HepG2 (cell line): Measurements from ENCODE around the gene SYNM. TPM values are rescaled to one million over a fixed set of nuclear protein-coding genes. Genes with fewer than 3 reads are reported as not detected.

Experiments
- ATAC-seq: fragments of 200-7000 bp; cut with Tn5 transposase; 3 replicates; pipeline ENCODE4 v1.9.1; 2020; ENCODE audit warnings: mild to moderate bottlenecking, moderate library complexity
- BruUV-seq: library from RNA; stranded (reverse); fragments of 400-500 nt; replicated peaks from 2 replicates; lab custom pipeline; 2021; lab: Mats Ljungman, UMichigan
- CTCF ChIA-PET: fragments of 300-600 bp; formaldehyde crosslinking; extraction: SDS; loops from one replicate; lab custom pipeline; 2021; ENCODE audit warnings: low total read pairs, inconsistent platforms, low intra/inter-chr PET ratio; lab: Yijun Ruan, JAX
- POLR2A ChIA-PET: fragments of 350-600 bp; sonication (Branson Sonifier 250); formaldehyde crosslinking; loops from one replicate; lab custom pipeline; 2020; ENCODE audit warnings: antibody characterized with exemption, inconsistent platforms; lab: Yijun Ruan, JAX
- DNase-seq: peaks from one replicate; pipeline ENCODE4 v3.0.0-alpha.2; 2015; ENCODE audit warnings: low spot score
- FAIRE-seq: peaks from 3 replicates; lab custom pipeline; 2011; peaks lifted over from hg19 to GRCh38; lab: Jason Lieb, UNC
- H2AFZ ChIP-seq: one replicate; pipeline ENCODE4 v1.6.1; 2011; ENCODE audit warnings: low read length, inconsistent platforms
- H3K27ac ChIP-seq: fragments of 300-600 bp; 3 replicates; pipeline ENCODE4 v1.8.0; 2011; ENCODE audit warnings: mixed run types, mild to moderate bottlenecking, mixed read lengths, low read length, inconsistent platforms; ENCODE audit not compliant: insufficient read depth; ENCODE audit errors: extremely low read length
- H3K27me3 ChIP-seq, 2 experiments: fragments of 200-600 bp in 1 of 2; 2 replicates in 1 of 2; 3 replicates in 1 of 2; pipeline versions ENCODE4 v1.6.0 to v1.8.0; 2011; ENCODE audit warnings: low read length in 2 of 2, mild to moderate bottlenecking in 2 of 2, moderate library complexity in 2 of 2, inconsistent platforms in 1 of 2; ENCODE audit not compliant: insufficient read depth in 2 of 2, control insufficient read depth in 1 of 2
- H3K36me3 ChIP-seq, 2 experiments: fragments of 200-600 bp in 1 of 2; replicated peaks in 1 of 2; 2 replicates in 1 of 2; 3 replicates in 1 of 2; pipeline versions ENCODE4 v1.5.1 to v1.8.0; 2011; ENCODE audit warnings: low read length in 2 of 2, inconsistent platforms in 1 of 2; ENCODE audit not compliant: insufficient read depth in 2 of 2, control insufficient read depth in 1 of 2
- H3K4me1 ChIP-seq: 2 replicates; pipeline ENCODE4 v1.5.1; 2012; ENCODE audit warnings: low read length, inconsistent platforms; ENCODE audit not compliant: insufficient read depth
- H3K4me2 ChIP-seq: 2 replicates; pipeline ENCODE4 v1.6.0; 2011; ENCODE audit warnings: low read depth, low read length, inconsistent platforms
- H3K4me3 ChIP-seq, 3 experiments: fragments of 200-600 bp in 1 of 3; sonication (generic), shearing (Covaris generic) in 1 of 3; replicated peaks in 1 of 3; 2 replicates each; pipeline ENCODE4 v1.5.1; 2011 to 2016; ENCODE audit warnings: low read length in 3 of 3, inconsistent platforms in 2 of 3, low read depth in 2 of 3, mild to moderate bottlenecking in 2 of 3, control low read depth in 1 of 3, mixed read lengths in 1 of 3; ENCODE audit not compliant: insufficient read depth in 1 of 3
- H3K79me2 ChIP-seq: one replicate; pipeline ENCODE4 v1.6.1; 2011; ENCODE audit warnings: low read length, inconsistent platforms; ENCODE audit not compliant: insufficient read depth
- H3K9ac ChIP-seq: 2 replicates; pipeline ENCODE4 v1.6.0; 2011; ENCODE audit warnings: mild to moderate bottlenecking, low read depth, low read length, inconsistent platforms; ENCODE audit not compliant: insufficient read depth
- H3K9me3 ChIP-seq: 2 replicates; pipeline ENCODE4 v1.5.1; 2012; ENCODE audit warnings: mild to moderate bottlenecking, low read length
- H4K20me1 ChIP-seq: 2 replicates; pipeline ENCODE4 v1.6.0; 2011; ENCODE audit warnings: inconsistent platforms, mild to moderate bottlenecking, low read length, moderate library complexity; ENCODE audit not compliant: insufficient read depth
- CREB1 ChIP-seq, 2 experiments: fragments of 450-650 bp in 1 of 2; IDR thresholded peaks; 2 replicates each; pipeline ENCODE4 v1.6.1; 2016 to 2017; ENCODE audit warnings: control low read depth in 1 of 2, mild to moderate bottlenecking in 1 of 2, missing compliant biosample characterization in 1 of 2, missing genetic modification characterization in 1 of 2
- PPARG ChIP-seq: conservative IDR thresholded peaks from 2 replicates; pipeline ENCODE4 v1.6.1; 2016; ENCODE audit warnings: missing biosample characterization, missing genetic modification reagents
- ZNF17 ChIP-seq: sonication (generic); formaldehyde crosslinking; IDR thresholded peaks from 2 replicates; pipeline ENCODE4 v1.5.0; 2020; ENCODE audit warnings: mild to moderate bottlenecking, missing genetic modification reagents
- ZNF562 ChIP-seq: sonication (generic); formaldehyde crosslinking; IDR thresholded peaks from 2 replicates; pipeline ENCODE4 v1.8.0; 2022; ENCODE audit warnings: missing genetic modification reagents, borderline replicate concordance
- WGBS: methylation state at CpG from one replicate; pipeline ENCODE4 v1.1.6; 2017; ENCODE audit warnings: low lambda C conversion rate; 5-methylcytosine and 5-hydroxymethylcytosine counted together
- in situ Hi-C: cut with HindIII; loops from 2 replicates; pipeline ENCODE4 v1.10.0; 2017; ENCODE audit warnings: low pct_unique_long_range_greater_than_20kb; ENCODE audit not compliant: extremely low pct_ligation_motif_present
- intact Hi-C: fragments of 100-400 bp; cut with micrococcal nuclease; formaldehyde crosslinking; loops from one replicate; pipeline ENCODE4 v1.10.0; 2022; ENCODE audit not compliant: unreplicated experiment
- polyA plus RNA-seq, 8 experiments: library from polyadenylated mRNA; depleted of rRNA in 3 of 8; stranded (reverse) in 7 of 8; unstranded in 1 of 8; fragments of >200 nt; fragmentation: Illumina TruSeq in 4 of 8; extraction: Trizol in 4 of 8; gene quantifications; 2 replicates each; pipeline versions ENCODE4 v1.2.1 to v1.2.3, GENCODE V29; 2011 to 2016; ENCODE audit warnings: low read depth in 4 of 8, missing spikeins in 1 of 8, mixed read lengths in 1 of 8; ENCODE audit not compliant: insufficient read depth in 1 of 8
- total RNA-seq, 5 experiments: library from RNA; depleted of rRNA; stranded (reverse); fragments of >200 nt; fragmentation: Illumina TruSeq; extraction: Trizol; gene quantifications; 2 replicates each; pipeline ENCODE4 v1.2.3, GENCODE V29; 2016; ENCODE audit warnings: low read depth in 1 of 5
- TF ChIP-seq, protein P1 (sequence below): sonication (generic); formaldehyde crosslinking; IDR thresholded peaks from 2 replicates; pipeline ENCODE4 v1.5.0; 2020; ENCODE audit warnings: mild to moderate bottlenecking, missing genetic modification reagents, borderline replicate concordance
- TF ChIP-seq, protein P2 (sequence below): sonication (generic); formaldehyde crosslinking; IDR thresholded peaks from 2 replicates; pipeline ENCODE4 v1.4.0; 2020; ENCODE audit warnings: low read depth, mild to moderate bottlenecking, missing genetic modification reagents

Gene SYNM
- total and polyA plus RNA-seq, 2 of the 13 experiments (the other 11 are each of a cell fraction or from before 2014, with no cell fraction given): 1.1 to 3.7 TPM

DNA sequence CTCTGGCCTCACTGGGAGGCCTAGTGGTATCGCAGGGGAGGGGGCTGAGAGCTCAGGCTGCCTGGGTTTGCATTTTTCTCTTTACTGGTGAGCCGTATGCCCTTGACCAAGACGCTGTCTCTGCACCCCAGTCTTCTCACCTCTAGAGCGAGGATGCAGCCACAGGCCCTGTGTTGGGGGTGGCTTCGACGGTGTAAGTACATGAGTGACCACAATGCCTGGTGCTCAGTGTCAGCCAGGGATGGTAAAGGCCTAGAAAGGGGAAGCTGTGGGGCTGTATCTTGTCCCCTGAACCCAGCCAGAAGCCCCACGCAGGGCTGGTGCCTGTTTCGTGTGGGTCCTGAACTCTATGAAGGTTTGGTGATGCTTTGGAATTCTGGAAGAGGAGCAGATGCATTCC lies 19.8 kb downstream of the SYNM start:
- ChIA-PET POLR2A (interaction anchor here (0.8 kb wide), 1 partner anchor 9 kb away, joined by 4 read pairs; no protein-coding TSS in a partner anchor), CTCF (interaction anchor here (0.7 kb wide), 1 partner anchor 20 kb away, joined by 3 read pairs; the partner anchor contains the start of gene SYNM)
- FAIRE-seq (no peak), ATAC-seq (no peak), DNase-seq (no peak)
- BruUV-seq: no TSS peak
- no peaks in the 10 kb centered on the region for H4K20me1 ChIP-seq
- no peaks in the 10 kb centered on the region for H3K79me2 ChIP-seq
- H3K9ac ChIP-seq: no peak overlapping the region
- no peaks in the 10 kb centered on the region; a peak in 1 of 5 replicates for H3K36me3 ChIP-seq
- H3K9me3 ChIP-seq: no peaks in the 10 kb centered on the region
- no peak overlapping the region for H3K4me3 ChIP-seq
- in situ Hi-C loops: no loop called here
- TF ChIP-seq CREB1 (IDR thresholded peaks at IDR 0.05) (no peak), CREB1 (CRISPR knock-in tag; IDR thresholded peaks at IDR 0.05) (no peak)
- no peak overlapping the region for H2AFZ ChIP-seq
- no peak overlapping the region for H3K27ac ChIP-seq
- no peaks in the 10 kb centered on the region for H3K27me3 ChIP-seq
- intact Hi-C loops: no loop called here
- H3K4me2 ChIP-seq: no peak overlapping the region
- H3K4me1 ChIP-seq: peaks cover 20% of the 10 kb centered on the region
- WGBS: 97% methylated on average over 6 of the region's 8 CpGs

DNA sequence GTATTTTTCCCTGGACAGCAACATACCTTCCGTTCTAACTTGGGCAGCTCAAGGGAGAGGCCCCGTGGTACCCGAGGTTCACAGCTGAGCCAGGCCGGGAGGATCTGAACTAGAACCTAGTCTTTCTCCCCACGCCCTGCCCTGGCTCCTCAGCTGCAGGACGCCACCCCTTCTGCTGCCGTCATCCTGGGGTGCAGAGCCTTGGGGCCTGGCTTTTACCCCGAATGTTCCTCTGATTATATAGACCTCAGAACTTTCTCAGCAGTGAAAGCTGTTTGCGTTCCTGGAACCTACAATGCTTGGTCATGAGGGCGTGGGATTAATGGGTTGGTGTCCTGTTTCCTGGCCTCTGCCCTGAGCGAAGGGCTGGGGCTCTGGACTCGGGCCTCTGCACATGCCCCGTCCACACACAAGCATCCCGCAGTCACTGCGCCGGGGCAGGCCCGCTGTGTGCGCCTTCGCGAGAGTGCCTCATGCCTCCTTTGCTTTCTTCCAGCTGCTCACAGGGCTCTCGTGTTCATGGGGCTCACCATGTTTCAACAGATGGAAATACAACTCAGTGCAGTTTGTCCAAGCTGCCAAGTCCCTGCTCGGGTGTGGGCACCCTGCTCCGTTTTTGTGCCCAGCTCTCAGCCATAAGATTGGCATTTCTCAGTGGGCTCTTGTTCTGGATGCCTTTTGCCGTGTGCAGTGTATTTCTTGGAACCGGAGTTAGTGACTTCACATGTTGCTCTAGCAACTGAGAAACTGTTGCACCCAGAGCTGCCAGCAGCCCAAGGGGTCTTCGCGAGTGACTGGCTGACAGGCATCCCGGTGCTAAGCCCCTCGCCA lies 20.4 kb downstream of the SYNM start:
- intact Hi-C loops (no loop called here), in situ Hi-C loops (no loop called here)
- Histone ChIP-seq H3K27ac (no peak overlapping the region), H3K27me3 (no peaks in the 10 kb centered on the region), H3K36me3 (no peaks in the 10 kb centered on the region; a peak in 1 of 5 replicates), H4K20me1 (no peaks in the 10 kb centered on the region), H3K4me3 (no peak overlapping the region), H3K9ac (no peak overlapping the region), H3K4me2 (no peak overlapping the region), H3K9me3 (no peaks in the 10 kb centered on the region), H3K79me2 (no peaks in the 10 kb centered on the region), H3K4me1 (peaks cover 20% of the 10 kb centered on the region), H2AFZ (no peak overlapping the region)
- WGBS: 93% methylated on average over 27 of the region's 29 CpGs
- POLR2A ChIA-PET: no interaction called here
- DNase-seq: no peak
- BruUV-seq: no TSS peak
- no peak for ATAC-seq
- FAIRE-seq: no peak
- CTCF ChIA-PET: no interaction called here
- TF ChIP-seq, protein P1, sequence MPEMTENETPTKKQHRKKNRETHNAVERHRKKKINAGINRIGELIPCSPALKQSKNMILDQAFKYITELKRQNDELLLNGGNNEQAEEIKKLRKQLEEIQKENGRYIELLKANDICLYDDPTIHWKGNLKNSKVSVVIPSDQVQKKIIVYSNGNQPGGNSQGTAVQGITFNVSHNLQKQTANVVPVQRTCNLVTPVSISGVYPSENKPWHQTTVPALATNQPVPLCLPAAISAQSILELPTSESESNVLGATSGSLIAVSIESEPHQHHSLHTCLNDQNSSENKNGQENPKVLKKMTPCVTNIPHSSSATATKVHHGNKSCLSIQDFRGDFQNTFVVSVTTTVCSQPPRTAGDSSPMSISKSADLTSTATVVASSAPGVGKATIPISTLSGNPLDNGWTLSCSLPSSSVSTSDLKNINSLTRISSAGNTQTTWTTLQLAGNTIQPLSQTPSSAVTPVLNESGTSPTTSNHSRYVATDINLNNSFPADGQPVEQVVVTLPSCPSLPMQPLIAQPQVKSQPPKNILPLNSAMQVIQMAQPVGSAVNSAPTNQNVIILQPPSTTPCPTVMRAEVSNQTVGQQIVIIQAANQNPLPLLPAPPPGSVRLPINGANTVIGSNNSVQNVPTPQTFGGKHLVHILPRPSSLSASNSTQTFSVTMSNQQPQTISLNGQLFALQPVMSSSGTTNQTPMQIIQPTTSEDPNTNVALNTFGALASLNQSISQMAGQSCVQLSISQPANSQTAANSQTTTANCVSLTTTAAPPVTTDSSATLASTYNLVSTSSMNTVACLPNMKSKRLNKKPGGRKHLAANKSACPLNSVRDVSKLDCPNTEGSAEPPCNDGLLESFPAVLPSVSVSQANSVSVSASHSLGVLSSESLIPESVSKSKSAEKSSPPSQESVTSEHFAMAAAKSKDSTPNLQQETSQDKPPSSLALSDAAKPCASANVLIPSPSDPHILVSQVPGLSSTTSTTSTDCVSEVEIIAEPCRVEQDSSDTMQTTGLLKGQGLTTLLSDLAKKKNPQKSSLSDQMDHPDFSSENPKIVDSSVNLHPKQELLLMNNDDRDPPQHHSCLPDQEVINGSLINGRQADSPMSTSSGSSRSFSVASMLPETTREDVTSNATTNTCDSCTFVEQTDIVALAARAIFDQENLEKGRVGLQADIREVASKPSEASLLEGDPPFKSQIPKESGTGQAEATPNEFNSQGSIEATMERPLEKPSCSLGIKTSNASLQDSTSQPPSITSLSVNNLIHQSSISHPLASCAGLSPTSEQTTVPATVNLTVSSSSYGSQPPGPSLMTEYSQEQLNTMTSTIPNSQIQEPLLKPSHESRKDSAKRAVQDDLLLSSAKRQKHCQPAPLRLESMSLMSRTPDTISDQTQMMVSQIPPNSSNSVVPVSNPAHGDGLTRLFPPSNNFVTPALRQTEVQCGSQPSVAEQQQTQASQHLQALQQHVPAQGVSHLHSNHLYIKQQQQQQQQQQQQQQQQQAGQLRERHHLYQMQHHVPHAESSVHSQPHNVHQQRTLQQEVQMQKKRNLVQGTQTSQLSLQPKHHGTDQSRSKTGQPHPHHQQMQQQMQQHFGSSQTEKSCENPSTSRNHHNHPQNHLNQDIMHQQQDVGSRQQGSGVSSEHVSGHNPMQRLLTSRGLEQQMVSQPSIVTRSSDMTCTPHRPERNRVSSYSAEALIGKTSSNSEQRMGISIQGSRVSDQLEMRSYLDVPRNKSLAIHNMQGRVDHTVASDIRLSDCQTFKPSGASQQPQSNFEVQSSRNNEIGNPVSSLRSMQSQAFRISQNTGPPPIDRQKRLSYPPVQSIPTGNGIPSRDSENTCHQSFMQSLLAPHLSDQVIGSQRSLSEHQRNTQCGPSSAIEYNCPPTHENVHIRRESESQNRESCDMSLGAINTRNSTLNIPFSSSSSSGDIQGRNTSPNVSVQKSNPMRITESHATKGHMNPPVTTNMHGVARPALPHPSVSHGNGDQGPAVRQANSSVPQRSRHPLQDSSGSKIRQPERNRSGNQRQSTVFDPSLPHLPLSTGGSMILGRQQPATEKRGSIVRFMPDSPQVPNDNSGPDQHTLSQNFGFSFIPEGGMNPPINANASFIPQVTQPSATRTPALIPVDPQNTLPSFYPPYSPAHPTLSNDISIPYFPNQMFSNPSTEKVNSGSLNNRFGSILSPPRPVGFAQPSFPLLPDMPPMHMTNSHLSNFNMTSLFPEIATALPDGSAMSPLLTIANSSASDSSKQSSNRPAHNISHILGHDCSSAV (CRISPR knock-in tag): no peak
- TF ChIP-seq ZNF17 (CRISPR knock-in tag): no peak
- no peak for TF ChIP-seq ZNF562 (CRISPR knock-in tag)
- TF ChIP-seq, protein P2, sequence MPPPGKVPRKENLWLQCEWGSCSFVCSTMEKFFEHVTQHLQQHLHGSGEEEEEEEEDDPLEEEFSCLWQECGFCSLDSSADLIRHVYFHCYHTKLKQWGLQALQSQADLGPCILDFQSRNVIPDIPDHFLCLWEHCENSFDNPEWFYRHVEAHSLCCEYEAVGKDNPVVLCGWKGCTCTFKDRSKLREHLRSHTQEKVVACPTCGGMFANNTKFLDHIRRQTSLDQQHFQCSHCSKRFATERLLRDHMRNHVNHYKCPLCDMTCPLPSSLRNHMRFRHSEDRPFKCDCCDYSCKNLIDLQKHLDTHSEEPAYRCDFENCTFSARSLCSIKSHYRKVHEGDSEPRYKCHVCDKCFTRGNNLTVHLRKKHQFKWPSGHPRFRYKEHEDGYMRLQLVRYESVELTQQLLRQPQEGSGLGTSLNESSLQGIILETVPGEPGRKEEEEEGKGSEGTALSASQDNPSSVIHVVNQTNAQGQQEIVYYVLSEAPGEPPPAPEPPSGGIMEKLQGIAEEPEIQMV (CRISPR knock-in tag): no peak
- no peak for TF ChIP-seq PPARG (CRISPR knock-in tag)
